HEK293T (cell line): ENCODE results near the gene MIGA1.

Source experiments
- BHLHE40 ChIP-seq: fragments of 450-650 bp; IDR thresholded peaks from 2 replicates; pipeline ENCODE4 v1.6.1; 2016; ENCODE audit warnings: mild to moderate bottlenecking, moderate library complexity, borderline replicate concordance
- CTBP1 ChIP-seq: fragments of 450-650 bp; IDR thresholded peaks from 2 replicates; pipeline ENCODE4 v1.6.1; 2016; ENCODE audit warnings: borderline replicate concordance
- ELF4 ChIP-seq: fragments of 450-650 bp; IDR thresholded peaks from 2 replicates; pipeline ENCODE4 v1.6.1; 2017; ENCODE audit warnings: antibody characterized with exemption
- FOXA1 ChIP-seq: fragments of 450-650 bp; IDR thresholded peaks from 2 replicates; pipeline ENCODE4 v1.6.1; 2016; ENCODE audit warnings: mild to moderate bottlenecking
- HDGF ChIP-seq: fragments of 450-650 bp; IDR thresholded peaks from 2 replicates; pipeline ENCODE4 v1.6.1; 2017; ENCODE audit warnings: antibody characterized with exemption, borderline replicate concordance
- L3MBTL2 ChIP-seq: fragments of 450-650 bp; conservative IDR thresholded peaks from 2 replicates; pipeline ENCODE4 v1.6.1; 2016; ENCODE audit warnings: mild to moderate bottlenecking
- LEF1 ChIP-seq: fragments of 450-650 bp; IDR thresholded peaks from 2 replicates; pipeline ENCODE4 v1.6.1; 2017; ENCODE audit warnings: mild to moderate bottlenecking, borderline replicate concordance
- SUZ12 ChIP-seq: fragments of 450-650 bp; IDR thresholded peaks from 2 replicates; pipeline ENCODE4 v1.6.1; 2016; ENCODE audit warnings: mild to moderate bottlenecking
- TARDBP ChIP-seq: fragments of 450-650 bp; IDR thresholded peaks from 2 replicates; pipeline ENCODE4 v1.6.1; 2016
- ZNF384 ChIP-seq: fragments of 450-650 bp; IDR thresholded peaks from 2 replicates; pipeline ENCODE4 v1.6.1; 2016
- TF ChIP-seq, protein P1 (sequence below): fragments of 450-650 bp; IDR thresholded peaks from 2 replicates; pipeline ENCODE4 v1.6.1; 2016

GRCh38 chr1:77889671-77890070 is 110.2 kb downstream of the MIGA1 start:
- no peak for TF ChIP-seq TARDBP
- no peak for TF ChIP-seq FOXA1
- TF ChIP-seq ZNF384, result no peak
- no peak for TF ChIP-seq HDGF
- no peak for TF ChIP-seq L3MBTL2
- no peak for TF ChIP-seq CTBP1
- TF ChIP-seq SUZ12, result no peak
- TF ChIP-seq BHLHE40, result no peak
- TF ChIP-seq ELF4, result no peak
- no peak for TF ChIP-seq LEF1
- TF ChIP-seq, protein P1, sequence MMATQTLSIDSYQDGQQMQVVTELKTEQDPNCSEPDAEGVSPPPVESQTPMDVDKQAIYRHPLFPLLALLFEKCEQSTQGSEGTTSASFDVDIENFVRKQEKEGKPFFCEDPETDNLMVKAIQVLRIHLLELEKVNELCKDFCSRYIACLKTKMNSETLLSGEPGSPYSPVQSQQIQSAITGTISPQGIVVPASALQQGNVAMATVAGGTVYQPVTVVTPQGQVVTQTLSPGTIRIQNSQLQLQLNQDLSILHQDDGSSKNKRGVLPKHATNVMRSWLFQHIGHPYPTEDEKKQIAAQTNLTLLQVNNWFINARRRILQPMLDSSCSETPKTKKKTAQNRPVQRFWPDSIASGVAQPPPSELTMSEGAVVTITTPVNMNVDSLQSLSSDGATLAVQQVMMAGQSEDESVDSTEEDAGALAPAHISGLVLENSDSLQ, result no peak
